ENCODE results near the gene PTPRH.

The PTPRH gene, protein sequence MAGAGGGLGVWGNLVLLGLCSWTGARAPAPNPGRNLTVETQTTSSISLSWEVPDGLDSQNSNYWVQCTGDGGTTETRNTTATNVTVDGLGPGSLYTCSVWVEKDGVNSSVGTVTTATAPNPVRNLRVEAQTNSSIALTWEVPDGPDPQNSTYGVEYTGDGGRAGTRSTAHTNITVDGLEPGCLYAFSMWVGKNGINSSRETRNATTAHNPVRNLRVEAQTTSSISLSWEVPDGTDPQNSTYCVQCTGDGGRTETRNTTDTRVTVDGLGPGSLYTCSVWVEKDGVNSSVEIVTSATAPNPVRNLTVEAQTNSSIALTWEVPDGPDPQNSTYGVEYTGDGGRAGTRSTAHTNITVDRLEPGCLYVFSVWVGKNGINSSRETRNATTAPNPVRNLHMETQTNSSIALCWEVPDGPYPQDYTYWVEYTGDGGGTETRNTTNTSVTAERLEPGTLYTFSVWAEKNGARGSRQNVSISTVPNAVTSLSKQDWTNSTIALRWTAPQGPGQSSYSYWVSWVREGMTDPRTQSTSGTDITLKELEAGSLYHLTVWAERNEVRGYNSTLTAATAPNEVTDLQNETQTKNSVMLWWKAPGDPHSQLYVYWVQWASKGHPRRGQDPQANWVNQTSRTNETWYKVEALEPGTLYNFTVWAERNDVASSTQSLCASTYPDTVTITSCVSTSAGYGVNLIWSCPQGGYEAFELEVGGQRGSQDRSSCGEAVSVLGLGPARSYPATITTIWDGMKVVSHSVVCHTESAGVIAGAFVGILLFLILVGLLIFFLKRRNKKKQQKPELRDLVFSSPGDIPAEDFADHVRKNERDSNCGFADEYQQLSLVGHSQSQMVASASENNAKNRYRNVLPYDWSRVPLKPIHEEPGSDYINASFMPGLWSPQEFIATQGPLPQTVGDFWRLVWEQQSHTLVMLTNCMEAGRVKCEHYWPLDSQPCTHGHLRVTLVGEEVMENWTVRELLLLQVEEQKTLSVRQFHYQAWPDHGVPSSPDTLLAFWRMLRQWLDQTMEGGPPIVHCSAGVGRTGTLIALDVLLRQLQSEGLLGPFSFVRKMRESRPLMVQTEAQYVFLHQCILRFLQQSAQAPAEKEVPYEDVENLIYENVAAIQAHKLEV

DNA sequence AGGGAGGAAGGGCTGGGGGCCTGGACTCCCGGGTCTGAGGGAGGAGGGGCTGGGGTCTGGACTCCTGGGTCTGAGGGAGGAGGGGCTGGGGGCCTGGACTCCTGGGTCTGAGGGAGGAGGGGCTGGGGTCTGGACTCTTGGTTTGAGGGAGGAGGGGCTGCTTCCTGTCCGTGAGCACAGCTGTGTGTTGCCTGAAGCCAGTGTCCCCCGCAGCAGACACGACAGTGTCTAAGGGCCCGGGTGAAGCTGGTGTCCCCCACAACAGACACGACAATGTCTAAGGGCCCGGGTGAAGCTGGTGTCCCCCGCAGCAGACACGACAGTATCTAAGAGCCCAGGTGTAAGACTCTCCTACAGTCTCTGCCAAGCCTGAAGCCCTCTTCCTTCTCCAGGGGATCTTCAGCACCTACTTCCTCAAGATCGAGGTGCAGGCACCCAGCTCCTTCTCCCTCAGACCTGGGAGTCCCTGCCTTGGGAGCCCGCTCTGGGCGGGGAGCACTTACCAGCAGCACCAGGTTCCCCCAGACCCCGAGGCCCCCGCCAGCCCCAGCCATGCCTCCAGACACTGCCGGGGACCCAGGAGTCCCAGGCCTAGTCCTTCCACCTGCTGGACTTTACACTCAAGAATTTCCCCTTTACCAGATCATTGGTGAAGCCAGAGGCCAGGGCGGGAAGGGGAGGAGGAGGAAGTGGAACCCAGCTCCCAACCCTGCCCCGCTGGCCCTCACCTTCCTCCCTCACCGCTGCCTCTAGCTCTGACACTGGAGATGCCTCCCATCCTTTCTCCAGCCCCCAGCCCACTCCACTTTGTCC, at the start of gene PTPRH:
PTPRH (minus strand) TSS at position 622 of the 813 bp plus-strand sequence; CDS start at position 554, 68 bp downstream.
- Histone ChIP-seq H3K27me3 (ENCODE audit: control insufficient read depth in 1 of 2, insufficient read depth in 2 of 2, low read length in 2 of 2) (peaks cover 14 to 15% of the 10 kb centered on the region in 2 donors), H3K9me3 (ENCODE audit: control insufficient read depth in 2 of 2, low read length in 2 of 2) (peaks cover 3 to 5% of the 10 kb centered on the region in 2 donors), H3K36me3 (ENCODE audit: control insufficient read depth in 2 of 2, insufficient read depth in 2 of 2, low read length in 2 of 2) (no peaks in the 10 kb centered on the region), H3K9ac (ENCODE audit: low read length in 2 of 2) (no peak within 1 kb of the TSS), H3K27ac (ENCODE audit: low read length) (no peak within 1 kb of the TSS), H3K4me1 (ENCODE audit: control insufficient read depth, insufficient read depth, low read length) (peaks cover 13% of the 10 kb centered on the region), H3K4me3 (ENCODE audit: low read length in 2 of 2) (no peak within 1 kb of the TSS)

DNA sequence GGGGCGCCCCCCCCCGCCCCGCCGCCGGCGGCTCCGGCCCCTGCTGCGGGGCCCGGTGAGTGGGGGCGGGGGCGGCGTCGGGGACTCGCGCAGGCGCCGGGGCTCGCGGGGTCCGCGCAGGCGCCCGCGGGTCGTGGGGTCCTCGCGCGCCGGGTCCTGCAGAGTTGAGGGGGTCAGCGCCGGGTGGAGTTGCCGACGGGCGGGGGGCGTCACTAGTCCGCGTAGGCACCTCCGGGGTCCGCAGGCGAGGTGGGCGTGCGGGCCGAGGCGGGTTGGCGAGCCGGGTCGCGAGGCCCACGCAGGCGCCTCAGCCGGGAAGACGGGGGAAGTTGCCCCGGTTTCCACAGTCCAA, 49.2 kb upstream of the PTPRH start:
- Histone ChIP-seq H3K4me1 (ENCODE audit: control insufficient read depth, insufficient read depth, low read length) (peaks cover 49% of the 10 kb centered on the region), H3K9me3 (ENCODE audit: control insufficient read depth in 2 of 2, low read length in 2 of 2) (no peaks in the 10 kb centered on the region), H3K4me3 (ENCODE audit: low read length in 2 of 2) (peak overlapping the region; percentile 81 to 86), H3K9ac (ENCODE audit: low read length in 2 of 2) (peak overlapping the region; percentile 86 to 90), H3K27ac (ENCODE audit: low read length) (peak overlapping the region; percentile 92), H3K36me3 (ENCODE audit: control insufficient read depth in 2 of 2, insufficient read depth in 2 of 2, low read length in 2 of 2) (peaks cover 0 to 3% of the 10 kb centered on the region in 2 donors), H3K27me3 (ENCODE audit: control insufficient read depth in 1 of 2, insufficient read depth in 2 of 2, low read length in 2 of 2) (no peaks in the 10 kb centered on the region)

DNA sequence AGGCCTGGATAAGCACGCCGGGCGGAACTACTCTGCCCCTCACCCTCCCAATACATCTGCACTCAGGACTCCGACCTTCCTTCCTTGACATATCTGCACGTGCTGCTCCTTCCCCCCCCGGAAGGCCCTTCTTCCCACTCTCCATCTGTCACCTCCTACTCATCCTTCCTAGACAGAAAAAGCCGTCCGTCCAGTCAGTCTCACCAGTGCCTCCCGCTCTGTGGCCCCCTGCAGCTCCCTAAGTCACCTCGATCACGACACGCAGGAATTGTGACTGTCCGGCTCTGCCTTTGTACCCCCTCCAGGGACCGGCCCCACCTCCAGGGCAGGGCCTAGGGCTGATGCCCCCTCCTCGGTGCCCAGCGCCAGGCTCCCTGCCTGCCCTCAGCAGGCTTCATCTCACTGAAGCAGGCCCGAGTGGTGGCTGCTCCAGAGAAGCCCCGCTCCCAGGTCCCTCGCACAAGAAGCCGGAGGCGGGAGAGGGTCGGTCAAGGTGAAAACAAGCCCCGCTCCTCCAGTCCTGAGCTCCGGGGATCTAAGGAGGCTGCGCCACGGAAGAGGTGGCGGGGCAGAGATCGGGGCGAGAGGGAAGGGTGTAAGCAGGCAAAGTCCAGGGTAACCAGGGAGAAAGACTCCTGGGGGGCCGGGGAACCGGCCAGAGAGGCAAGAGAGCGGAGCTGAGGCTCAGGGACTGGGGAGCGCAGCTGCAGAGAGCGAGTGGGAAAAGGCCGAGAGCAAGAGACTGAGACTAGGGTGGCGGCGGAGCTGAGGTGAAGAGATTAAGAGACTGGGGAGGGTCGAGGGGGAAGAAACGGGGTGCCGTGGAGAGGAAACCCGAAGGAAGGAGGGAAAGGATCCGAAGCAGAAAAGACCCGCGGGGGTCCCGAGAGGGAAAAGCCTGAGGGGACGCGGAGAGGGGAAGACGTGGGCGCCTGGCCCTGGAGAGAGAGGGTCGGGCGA, 48.4 kb upstream of the PTPRH start:
- peak overlapping the region; percentile 73 to 86 for H3K4me3 ChIP-seq (ENCODE audit: low read length in 2 of 2)
- no peaks in the 10 kb centered on the region for H3K36me3 ChIP-seq (ENCODE audit: control insufficient read depth in 2 of 2, insufficient read depth in 2 of 2, low read length in 2 of 2)
- H3K4me1 ChIP-seq (ENCODE audit: control insufficient read depth, insufficient read depth, low read length), result peaks cover 49% of the 10 kb centered on the region
- peak overlapping the region; percentile 79 to 86 for H3K9ac ChIP-seq (ENCODE audit: low read length in 2 of 2)
- H3K9me3 ChIP-seq (ENCODE audit: control insufficient read depth in 2 of 2, low read length in 2 of 2), result no peaks in the 10 kb centered on the region
- H3K27me3 ChIP-seq (ENCODE audit: control insufficient read depth in 1 of 2, insufficient read depth in 2 of 2, low read length in 2 of 2), result no peaks in the 10 kb centered on the region
- peak overlapping the region; percentile 46 for H3K27ac ChIP-seq (ENCODE audit: low read length)

DNA sequence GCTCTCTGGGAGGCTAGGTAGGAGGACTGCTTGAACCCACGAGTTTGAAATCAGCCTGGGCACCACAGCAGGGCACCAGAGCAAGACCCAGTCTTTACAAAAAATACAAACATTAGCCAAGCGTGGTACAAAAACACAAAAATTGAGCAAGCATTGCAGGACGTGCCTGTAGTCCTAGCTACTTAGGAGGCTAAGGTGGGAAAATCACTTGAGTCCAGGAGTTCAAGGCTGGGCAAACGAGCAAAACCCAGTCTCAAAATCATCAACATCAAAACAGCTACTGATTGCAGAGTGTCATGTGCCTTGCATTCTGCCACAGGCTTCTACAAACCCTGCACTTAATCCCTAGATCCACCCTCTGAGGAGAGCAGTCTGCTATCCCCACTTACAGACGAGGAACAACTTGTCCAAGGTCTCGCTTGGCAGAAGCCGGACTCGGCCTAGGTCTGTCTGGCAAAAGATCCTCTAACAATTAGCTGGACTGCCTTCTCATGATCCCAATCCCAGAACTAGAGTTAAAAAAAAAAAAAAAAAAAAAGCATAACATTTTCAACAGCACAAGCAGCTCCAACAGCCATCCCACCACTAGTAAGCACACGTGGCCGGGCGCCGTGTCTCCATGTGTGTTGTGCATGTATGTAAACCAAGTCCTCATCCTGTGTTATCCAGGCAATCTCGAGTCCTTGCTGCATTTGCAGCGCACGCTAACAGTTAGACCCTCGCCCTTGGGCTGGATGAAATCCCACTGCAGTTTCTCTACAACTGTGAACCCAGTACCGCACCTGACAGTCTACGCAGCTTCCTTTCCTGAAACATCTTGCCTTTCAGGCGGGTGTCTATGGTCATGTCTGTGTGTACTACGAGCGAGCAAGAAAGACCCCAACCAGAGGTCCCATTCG, 47.5 kb upstream of the PTPRH start:
- Histone ChIP-seq H3K36me3 (ENCODE audit: control insufficient read depth in 2 of 2, insufficient read depth in 2 of 2, low read length in 2 of 2) (peaks cover 0 to under 1% of the 10 kb centered on the region in 2 donors), H3K27ac (ENCODE audit: low read length) (no peak overlapping the region), H3K9me3 (ENCODE audit: control insufficient read depth in 2 of 2, low read length in 2 of 2) (no peaks in the 10 kb centered on the region), H3K4me1 (ENCODE audit: control insufficient read depth, insufficient read depth, low read length) (peaks cover 50% of the 10 kb centered on the region), H3K4me3 (ENCODE audit: low read length in 2 of 2) (peak overlapping the region; percentile 73 to 86), H3K27me3 (ENCODE audit: control insufficient read depth in 1 of 2, insufficient read depth in 2 of 2, low read length in 2 of 2) (no peaks in the 10 kb centered on the region), H3K9ac (ENCODE audit: low read length in 2 of 2) (peak overlapping the region; percentile 79 to 86)

DNA sequence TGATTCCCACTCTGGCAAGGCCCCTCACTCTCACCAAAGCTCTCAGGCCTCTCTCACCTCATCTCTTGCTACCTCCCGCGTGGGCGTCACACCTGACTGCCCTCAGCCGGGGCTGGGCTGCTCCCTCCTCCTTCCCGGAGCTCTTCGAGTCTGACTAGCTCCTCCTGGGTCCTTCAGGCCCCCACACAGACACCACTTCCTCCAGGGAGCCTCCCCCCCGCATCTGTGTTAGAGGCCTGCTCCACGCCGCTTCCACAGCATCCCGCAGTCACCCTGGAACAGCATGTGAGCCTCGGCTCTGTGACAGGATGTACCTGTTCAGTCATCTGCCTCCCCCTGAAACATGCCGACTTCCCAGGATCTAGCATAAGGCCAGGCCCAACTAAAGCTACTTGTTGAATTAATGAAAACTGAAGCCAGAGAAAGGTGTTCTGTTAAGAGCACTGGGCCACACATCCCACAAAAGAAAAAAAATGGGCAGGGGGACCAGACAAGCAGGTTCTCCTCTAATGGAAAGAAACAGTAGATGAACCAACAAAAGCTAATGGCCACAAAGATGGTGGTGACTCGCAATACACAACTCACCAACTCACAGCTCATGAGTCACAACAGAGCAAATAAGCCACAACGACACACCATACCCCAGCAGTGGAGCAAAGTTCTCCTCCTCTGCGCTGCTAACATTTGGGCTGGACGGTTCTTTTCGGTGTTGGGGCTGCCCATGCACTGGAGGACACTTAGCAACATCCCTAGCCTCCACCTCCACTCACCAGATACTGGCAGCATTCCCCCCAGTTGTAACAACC, 46.5 kb upstream of the PTPRH start:
- no peaks in the 10 kb centered on the region for H3K9me3 ChIP-seq (ENCODE audit: control insufficient read depth in 2 of 2, low read length in 2 of 2)
- H3K27me3 ChIP-seq (ENCODE audit: control insufficient read depth in 1 of 2, insufficient read depth in 2 of 2, low read length in 2 of 2), result no peaks in the 10 kb centered on the region
- H3K27ac ChIP-seq (ENCODE audit: low read length), result no peak overlapping the region
- H3K4me3 ChIP-seq (ENCODE audit: low read length in 2 of 2), result peak overlapping the region in 1 of 2 donors; percentile 86
- peaks cover 0 to 5% of the 10 kb centered on the region in 2 donors for H3K36me3 ChIP-seq (ENCODE audit: control insufficient read depth in 2 of 2, insufficient read depth in 2 of 2, low read length in 2 of 2)
- peak overlapping the region in 1 of 2 donors; percentile 13 for H3K9ac ChIP-seq (ENCODE audit: low read length in 2 of 2)
- peaks cover 55% of the 10 kb centered on the region for H3K4me1 ChIP-seq (ENCODE audit: control insufficient read depth, insufficient read depth, low read length)

DNA sequence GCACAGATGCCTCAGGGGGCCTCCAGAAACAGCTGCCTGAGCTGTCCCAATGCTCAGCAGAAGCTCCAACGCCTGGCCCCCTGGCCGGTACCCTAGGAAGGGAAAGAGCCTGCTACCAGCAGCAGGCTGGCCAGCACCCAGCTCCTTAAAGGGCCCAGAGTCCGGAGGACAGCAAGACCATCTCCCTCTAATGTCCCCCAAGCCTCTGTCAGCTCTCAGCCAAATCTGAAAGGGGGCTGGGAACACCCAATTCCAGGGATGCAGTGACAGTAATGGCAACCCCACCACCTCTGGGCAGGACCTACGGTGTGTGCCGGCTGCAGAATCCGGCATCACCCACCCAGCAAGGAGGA, 45.3 kb upstream of the PTPRH start:
- Histone ChIP-seq H3K36me3 (ENCODE audit: control insufficient read depth in 2 of 2, insufficient read depth in 2 of 2, low read length in 2 of 2) (peaks cover 0 to 5% of the 10 kb centered on the region in 2 donors), H3K4me3 (ENCODE audit: low read length in 2 of 2) (peak overlapping the region in 1 of 2 donors; percentile 29), H3K27ac (ENCODE audit: low read length) (no peak overlapping the region), H3K9me3 (ENCODE audit: control insufficient read depth in 2 of 2, low read length in 2 of 2) (no peaks in the 10 kb centered on the region), H3K4me1 (ENCODE audit: control insufficient read depth, insufficient read depth, low read length) (peaks cover 49% of the 10 kb centered on the region), H3K27me3 (ENCODE audit: control insufficient read depth in 1 of 2, insufficient read depth in 2 of 2, low read length in 2 of 2) (no peaks in the 10 kb centered on the region), H3K9ac (ENCODE audit: low read length in 2 of 2) (no peak overlapping the region)

DNA sequence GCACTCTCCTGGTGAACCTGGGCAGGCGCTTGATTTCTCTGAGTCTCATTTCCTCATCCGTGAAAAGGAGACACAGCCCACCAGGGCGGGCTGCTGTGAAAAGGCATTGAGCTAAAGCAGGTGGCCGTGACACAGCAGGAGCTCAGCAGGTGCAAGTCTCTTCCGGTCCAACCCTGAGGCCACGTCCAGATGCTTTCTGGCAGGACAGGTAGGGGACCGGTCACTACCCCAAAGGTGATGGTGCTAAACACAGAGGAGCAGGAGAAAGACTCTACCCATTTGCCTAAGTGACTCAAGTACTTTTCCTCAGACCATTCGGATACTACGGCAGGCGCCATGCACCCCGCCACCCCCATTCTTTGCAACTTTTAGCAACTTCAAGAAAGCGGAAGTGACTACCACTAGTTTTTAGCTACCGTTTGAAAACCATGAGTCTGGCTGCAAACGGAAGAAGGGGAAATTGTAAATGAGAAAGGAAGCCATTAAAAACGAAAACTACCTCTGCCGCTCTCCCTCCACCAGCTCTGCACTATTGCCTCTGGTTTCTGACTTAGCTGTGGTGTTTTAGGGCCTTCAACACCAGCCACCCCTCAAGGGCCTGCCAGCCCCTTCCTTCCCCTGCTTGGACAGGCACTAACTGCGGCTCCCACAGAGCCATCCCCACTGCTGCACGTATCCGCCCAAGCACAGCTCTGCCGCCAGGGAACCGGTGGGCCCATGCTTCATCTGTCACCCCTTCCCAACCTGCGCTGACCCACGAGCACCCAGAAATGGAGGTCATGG, 44.7 kb upstream of the PTPRH start:
- H3K9me3 ChIP-seq (ENCODE audit: control insufficient read depth in 2 of 2, low read length in 2 of 2), result no peaks in the 10 kb centered on the region
- no peaks in the 10 kb centered on the region for H3K27me3 ChIP-seq (ENCODE audit: control insufficient read depth in 1 of 2, insufficient read depth in 2 of 2, low read length in 2 of 2)
- H3K9ac ChIP-seq (ENCODE audit: low read length in 2 of 2), result peak overlapping the region in 1 of 2 donors; percentile 36
- H3K4me1 ChIP-seq (ENCODE audit: control insufficient read depth, insufficient read depth, low read length), result peaks cover 46% of the 10 kb centered on the region
- H3K36me3 ChIP-seq (ENCODE audit: control insufficient read depth in 2 of 2, insufficient read depth in 2 of 2, low read length in 2 of 2), result peaks cover 0 to 5% of the 10 kb centered on the region in 2 donors
- peak overlapping the region in 1 of 2 donors; percentile 29 for H3K4me3 ChIP-seq (ENCODE audit: low read length in 2 of 2)
- no peak overlapping the region for H3K27ac ChIP-seq (ENCODE audit: low read length)
